GM12878 (cell line): ENCODE results near the gene HAO2. TPM values are rescaled to one million over a fixed set of nuclear protein-coding genes. Genes with fewer than 3 reads are reported as not detected.

Experiments used
- ATAC-seq: fragments of 200-7000 bp; cut with Tn5 transposase; 3 replicates; pipeline ENCODE4 v1.9.1; 2020; ENCODE audit warnings: mild to moderate bottlenecking, moderate library complexity
- BruUV-seq: library from RNA; stranded (reverse); fragments of 400-500 nt; replicated peaks from 2 replicates; lab custom pipeline; 2021; lab: Mats Ljungman, UMichigan
- CTCF ChIA-PET: fragments of 300-600 bp; sonication (Branson Sonifier 250); formaldehyde crosslinking; extraction: SDS; loops from one replicate; lab custom pipeline; 2021; ENCODE audit warnings: inconsistent platforms; lab: Yijun Ruan, JAX
- POLR2A ChIA-PET: fragments of 350-600 bp; formaldehyde crosslinking; extraction: SDS; loops from one replicate; lab custom pipeline; 2021; ENCODE audit warnings: inconsistent platforms; lab: Charles Lee
- RAD21 ChIA-PET: fragments of 300-600 bp; sonication (Branson Sonifier 250); formaldehyde crosslinking; loops from one replicate; lab custom pipeline; 2023; ENCODE audit warnings: antibody characterized with exemption; ENCODE audit not compliant: unreplicated experiment; lab: Charles Lee
- SMC1A ChIA-PET: fragments of 300-600 bp; sonication (Branson Sonifier 250); formaldehyde crosslinking; loops from one replicate; lab custom pipeline; 2023; ENCODE audit not compliant: unreplicated experiment, uncharacterized antibody; lab: Charles Lee
- DNase-seq: peaks from one replicate; pipeline ENCODE4 v3.0.0-alpha.2; 2011; ENCODE audit warnings: low read depth, low spot score
- FAIRE-seq: peaks from 3 replicates; lab custom pipeline; 2011; peaks lifted over from hg19 to GRCh38; lab: Jason Lieb, UNC
- H2AFZ ChIP-seq: 2 replicates; pipeline ENCODE4 v1.6.0; 2011; ENCODE audit warnings: low read depth, low read length, control low read depth; ENCODE audit not compliant: control insufficient read depth
- H3K27ac ChIP-seq: 2 replicates; pipeline ENCODE4 v1.5.1; 2011; ENCODE audit warnings: control low read depth; ENCODE audit not compliant: control insufficient read depth, insufficient read depth
- H3K27me3 ChIP-seq, 2 experiments: replicated peaks in 1 of 2; 2 replicates each; pipeline versions ENCODE4 v1.6.0 to v1.6.1; 2011; ENCODE audit warnings: low read length in 1 of 2; ENCODE audit not compliant: control insufficient read depth in 2 of 2, insufficient read depth in 2 of 2
- H3K36me3 ChIP-seq, 2 experiments: 2 replicates each; pipeline ENCODE4 v1.5.1; 2011; ENCODE audit warnings: low read length in 1 of 2; ENCODE audit not compliant: control insufficient read depth in 2 of 2, insufficient read depth in 2 of 2
- H3K4me1 ChIP-seq: 2 replicates; pipeline ENCODE4 v1.6.1; 2011; ENCODE audit warnings: mild to moderate bottlenecking, low read length, moderate library complexity, mixed read lengths; ENCODE audit not compliant: control insufficient read depth, insufficient read depth
- H3K4me2 ChIP-seq: 2 replicates; pipeline ENCODE4 v1.6.0; 2011; ENCODE audit warnings: control low read depth; ENCODE audit not compliant: control insufficient read depth, insufficient read depth
- H3K4me3 ChIP-seq: fragments of 200-600 bp; sonication (generic); 2 replicates; pipeline ENCODE4 v1.5.1; 2016
- H3K79me2 ChIP-seq: 2 replicates; pipeline ENCODE4 v1.6.0; 2011; ENCODE audit warnings: low read length; ENCODE audit not compliant: control insufficient read depth, insufficient read depth
- H3K9ac ChIP-seq: 2 replicates; pipeline ENCODE4 v1.8.0; 2011; ENCODE audit warnings: low read length, control low read depth, mixed read lengths; ENCODE audit not compliant: control insufficient read depth, insufficient read depth
- H3K9me3 ChIP-seq: replicated peaks from 3 replicates; pipeline ENCODE4 v1.5.1; 2011; ENCODE audit warnings: mild to moderate bottlenecking, low read length; ENCODE audit not compliant: control insufficient read depth, insufficient read depth
- H4K20me1 ChIP-seq: 2 replicates; pipeline ENCODE4 v1.6.0; 2011; ENCODE audit not compliant: control insufficient read depth, insufficient read depth
- CREM ChIP-seq: IDR thresholded peaks from 2 replicates; pipeline ENCODE4 v1.6.1; 2014; ENCODE audit warnings: antibody characterized with exemption, low read depth
- HDAC2 ChIP-seq: fragments of 200-600 bp; sonication (generic); IDR thresholded peaks from 2 replicates; pipeline ENCODE4 v1.6.1; 2017
- LARP7 ChIP-seq: fragments of 450-650 bp; IDR thresholded peaks from 2 replicates; pipeline ENCODE4 v1.6.1; 2017; ENCODE audit warnings: mild to moderate bottlenecking
- NRF1 ChIP-seq: conservative IDR thresholded peaks from 2 replicates; pipeline ENCODE4 v1.6.1; 2011; ENCODE audit warnings: mild to moderate bottlenecking, low read depth, low read length, improper control_type of control experiment
- SPI1 ChIP-seq: IDR thresholded peaks from 2 replicates; pipeline ENCODE4 v1.6.1; 2011; ENCODE audit warnings: low read depth, mild to moderate bottlenecking, low read length, moderate library complexity, borderline replicate concordance; ENCODE audit not compliant: insufficient read depth
- WGBS: methylation state at CpG from one replicate; pipeline ENCODE4 v1.1.6; 2016; ENCODE audit warnings: low lambda C conversion rate; ENCODE audit not compliant: insufficient replicate concordance, insufficient coverage; ENCODE audit errors: missing lambda C conversion rate; 5-methylcytosine and 5-hydroxymethylcytosine counted together
- in situ Hi-C: fragments of 300-500 bp; cut with MboI; formaldehyde crosslinking; loops from 9 replicates; pipeline ENCODE4 v1.14.3; 2018; ENCODE audit warnings: mixed read lengths
- intact Hi-C: fragments of 100-400 bp; cut with micrococcal nuclease; formaldehyde crosslinking; loops from one replicate; pipeline ENCODE4 v1.14.2; 2022; ENCODE audit not compliant: unreplicated experiment
- polyA plus RNA-seq, 11 experiments: library from polyadenylated mRNA; depleted of rRNA in 4 of 11; unstranded in 6 of 11; stranded (reverse) in 5 of 11; fragments of >200 nt; fragmentation: Nextera tagmentation in 4 of 11; fragmentation: Illumina TruSeq in 1 of 11; extraction: Ambion mirVana in 4 of 11; extraction: Trizol in 1 of 11; gene quantifications; 1 replicate in 1 of 11; 2 replicates in 10 of 11; pipeline versions ENCODE4 v1.2.1 to v1.2.3, GENCODE V29; 2011 to 2016; ENCODE audit warnings: inconsistent platforms in 2 of 11, missing spikeins in 2 of 11, low read depth in 1 of 11
- total RNA-seq, 4 experiments: library from RNA; depleted of rRNA in 3 of 4; stranded (reverse); fragments of >200 nt in 3 of 4; fragmentation: Illumina TruSeq in 1 of 4; extraction: Trizol in 1 of 4; gene quantifications; 2 replicates each; pipeline versions ENCODE4 v1.2.1 to v1.2.3, GENCODE V29; 2013 to 2021
- TF ChIP-seq, protein P1 (sequence below): fragments of 150-350 bp; IDR thresholded peaks from 2 replicates; pipeline ENCODE4 v1.6.1; 2014; ENCODE audit warnings: mild to moderate bottlenecking, low read depth, low read length
- TF ChIP-seq, protein P2 (sequence below): IDR thresholded peaks from 2 replicates; pipeline ENCODE4 v1.6.1; 2012; ENCODE audit warnings: low read length, inconsistent platforms

Gene HAO2
- total and polyA plus RNA-seq, 10 of the 15 experiments (the other 5 are each of a cell fraction or from before 2014, with no cell fraction given): not detected

DNA sequence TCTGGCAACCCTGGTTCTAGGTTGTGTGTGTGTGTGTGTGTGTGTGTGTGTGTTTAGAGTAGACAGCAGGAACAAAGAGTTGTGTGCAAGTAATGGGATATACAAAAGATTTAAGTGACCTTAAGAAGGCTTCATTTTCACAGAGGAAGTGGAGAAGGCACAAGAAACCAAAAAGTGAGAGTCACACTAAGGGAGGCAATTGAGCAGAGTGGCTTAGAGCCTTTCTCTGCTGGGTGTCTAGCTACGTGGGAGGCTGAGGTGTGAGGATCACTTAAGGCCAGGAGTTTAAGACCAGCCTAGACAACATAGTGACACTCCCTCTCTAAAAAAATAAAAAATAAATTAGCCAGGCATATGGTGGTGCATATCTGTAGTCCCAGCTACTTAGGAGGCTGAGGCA is 44.4 kb upstream of the HAO2 start (continued):
- TF ChIP-seq SPI1 (peak; percentile 73; the same call in 1 of the 2 replicates), HDAC2 (no peak), CREM (no peak), NRF1 (no peak)
- TF ChIP-seq, protein P1, sequence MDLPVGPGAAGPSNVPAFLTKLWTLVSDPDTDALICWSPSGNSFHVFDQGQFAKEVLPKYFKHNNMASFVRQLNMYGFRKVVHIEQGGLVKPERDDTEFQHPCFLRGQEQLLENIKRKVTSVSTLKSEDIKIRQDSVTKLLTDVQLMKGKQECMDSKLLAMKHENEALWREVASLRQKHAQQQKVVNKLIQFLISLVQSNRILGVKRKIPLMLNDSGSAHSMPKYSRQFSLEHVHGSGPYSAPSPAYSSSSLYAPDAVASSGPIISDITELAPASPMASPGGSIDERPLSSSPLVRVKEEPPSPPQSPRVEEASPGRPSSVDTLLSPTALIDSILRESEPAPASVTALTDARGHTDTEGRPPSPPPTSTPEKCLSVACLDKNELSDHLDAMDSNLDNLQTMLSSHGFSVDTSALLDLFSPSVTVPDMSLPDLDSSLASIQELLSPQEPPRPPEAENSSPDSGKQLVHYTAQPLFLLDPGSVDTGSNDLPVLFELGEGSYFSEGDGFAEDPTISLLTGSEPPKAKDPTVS: no peak
- TF ChIP-seq, protein P2, sequence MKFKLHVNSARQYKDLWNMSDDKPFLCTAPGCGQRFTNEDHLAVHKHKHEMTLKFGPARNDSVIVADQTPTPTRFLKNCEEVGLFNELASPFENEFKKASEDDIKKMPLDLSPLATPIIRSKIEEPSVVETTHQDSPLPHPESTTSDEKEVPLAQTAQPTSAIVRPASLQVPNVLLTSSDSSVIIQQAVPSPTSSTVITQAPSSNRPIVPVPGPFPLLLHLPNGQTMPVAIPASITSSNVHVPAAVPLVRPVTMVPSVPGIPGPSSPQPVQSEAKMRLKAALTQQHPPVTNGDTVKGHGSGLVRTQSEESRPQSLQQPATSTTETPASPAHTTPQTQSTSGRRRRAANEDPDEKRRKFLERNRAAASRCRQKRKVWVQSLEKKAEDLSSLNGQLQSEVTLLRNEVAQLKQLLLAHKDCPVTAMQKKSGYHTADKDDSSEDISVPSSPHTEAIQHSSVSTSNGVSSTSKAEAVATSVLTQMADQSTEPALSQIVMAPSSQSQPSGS: peak; percentile 3; the same call in 1 of the 2 replicates
- TF ChIP-seq, all 136 proteins: peak for 8

DNA sequence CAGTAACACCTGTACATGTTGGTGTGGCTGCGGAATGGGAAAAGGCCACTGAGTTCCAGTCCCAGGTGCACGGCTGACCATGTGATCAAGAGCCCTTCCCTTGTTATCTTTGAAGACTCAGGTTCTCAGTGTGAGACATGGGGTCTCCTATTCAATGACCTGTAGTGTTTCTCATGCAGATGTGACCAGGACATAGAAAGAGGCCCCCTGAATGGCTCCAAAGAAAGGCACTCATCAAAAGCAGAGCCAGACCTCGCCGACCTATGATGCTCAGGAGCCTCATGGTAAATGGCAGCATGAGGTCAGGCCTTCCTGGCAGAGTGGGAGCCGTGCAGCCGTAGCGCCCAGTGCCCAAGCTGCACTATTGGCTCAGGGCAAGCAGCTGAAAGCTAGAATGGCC is 42.3 kb upstream of the HAO2 start:
- POLR2A ChIA-PET: interaction anchor here (1.4 kb wide), 1 partner anchor 31 kb away, joined by 5 read pairs; no protein-coding TSS in a partner anchor
- H3K27me3 ChIP-seq: no peaks in the 10 kb centered on the region
- no peak overlapping the region for H3K4me3 ChIP-seq
- TF ChIP-seq LARP7: no peak
- in situ Hi-C loops: no loop called here
- FAIRE-seq (no peak), ATAC-seq (no peak), DNase-seq (no peak)
- H3K4me2 ChIP-seq: no peak overlapping the region
- 90% methylated on average over 7 of the region's 7 CpGs for WGBS
- H3K9me3 ChIP-seq: no peaks in the 10 kb centered on the region
- H3K36me3 ChIP-seq: no peaks in the 10 kb centered on the region
- SMC1A ChIA-PET: interaction anchor here (1.3 to 3.1 kb wide), 7 partner anchors 9 to 50 kb away, joined by 4 to 20 read pairs (median 8); no protein-coding TSS in a partner anchor
- no peaks in the 10 kb centered on the region for H4K20me1 ChIP-seq
- H3K79me2 ChIP-seq: no peaks in the 10 kb centered on the region
- H3K9ac ChIP-seq: no peak overlapping the region
- H2AFZ ChIP-seq: no peak overlapping the region
- BruUV-seq: no TSS peak
- H3K27ac ChIP-seq: no peak overlapping the region
- CTCF ChIA-PET: interaction anchor here (0.9 to 7.3 kb wide), 6 partner anchors 33 to 418 kb away, joined by 3 to 37 read pairs (median 4); no protein-coding TSS in a partner anchor
- intact Hi-C loops: no loop called here
- RAD21 ChIA-PET: interaction anchor here (0.9 to 1.8 kb wide), 4 partner anchors 9 to 41 kb away, joined by 3 to 7 read pairs (median 4); no protein-coding TSS in a partner anchor
- H3K4me1 ChIP-seq: peaks cover 24% of the 10 kb centered on the region
